Measurements from ENCODE around the gene ARVCF. TPM values are rescaled to one million over a fixed set of nuclear protein-coding genes. Genes with fewer than 3 reads are reported as not detected.

Gene ARVCF
- total and polyA plus RNA-seq, 2 donors (not counting 3 experiments of a cell fraction or from before 2014, with no cell fraction given): 81.3 to 105 TPM

GRCh38 chr22:19967850-19968449 lies 48.7 kb downstream of the ARVCF start:
- H3K36me3 ChIP-seq (ENCODE audit: control insufficient read depth in 2 of 2, extremely low read depth in 1 of 2, insufficient read depth in 2 of 2, low read length in 2 of 2): peaks cover 9 to 58% of the 10 kb centered on the region in 2 experiments
- no peak for DNase-seq (ENCODE audit: low read depth, low spot score)
- no peaks in the 10 kb centered on the region for H3K9me1 ChIP-seq (replicated peaks; ENCODE audit: control insufficient read depth, extremely low read depth, insufficient read depth, low read length)
- H3K27me3 ChIP-seq (ENCODE audit: control insufficient read depth in 2 of 2, insufficient read depth in 2 of 2, low read length in 2 of 2): no peaks in the 10 kb centered on the region
- no peak for FAIRE-seq
- dilution Hi-C loops (cut with MboI; ENCODE audit: extremely low pct_ligation_motif_present, low sequenced_read_pairs): no loop called here
- H3K9me3 ChIP-seq (replicated peaks; ENCODE audit: control insufficient read depth, insufficient read depth, low read length): no peaks in the 10 kb centered on the region
- H2AFZ ChIP-seq (ENCODE audit: low read depth, low read length): no peak overlapping the region
- BruUV-seq (replicated peaks): no TSS peak
- intact Hi-C loops (cut with micrococcal nuclease): no loop called here
- no peak overlapping the region for H3K27ac ChIP-seq (ENCODE audit: insufficient read depth, low read depth, low read length)
- ChIA-PET CTCF (interaction anchor here (12.2 kb wide), 1 partner anchor 45 kb away, joined by 304 read pairs; no protein-coding TSS in a partner anchor), POLR2A (no interaction called here)
- no peak overlapping the region for H3K4me3 ChIP-seq (replicated peaks in 1 of 3; ENCODE audit: insufficient read depth in 1 of 3, low read depth in 1 of 3, low read length in 3 of 3)
- H3K4me1 ChIP-seq (ENCODE audit: control insufficient read depth, extremely low read depth, insufficient read depth, low read length): peaks cover 21% of the 10 kb centered on the region
- H3K9ac ChIP-seq (replicated peaks; ENCODE audit: extremely low read depth, insufficient read depth, low read length): no peak overlapping the region
- H3K4me2 ChIP-seq (ENCODE audit: insufficient read depth, low read length): no peak overlapping the region
- H4K20me1 ChIP-seq (replicated peaks; ENCODE audit: control insufficient read depth, extremely low read depth, insufficient read depth, low read length): no peaks in the 10 kb centered on the region
- H3K79me2 ChIP-seq (ENCODE audit: control insufficient read depth, insufficient read depth, low read length): no peaks in the 10 kb centered on the region
- TF ChIP-seq MYC (IDR thresholded peaks at IDR 0.05; ENCODE audit: low read depth, low read length) (no peak), POLR2AphosphoS5 (IDR thresholded peaks at IDR 0.05; ENCODE audit: insufficient read depth, low read depth, low read length) (no peak), CTCF (IDR thresholded peaks at IDR 0.05; ENCODE audit: extremely low read depth in 1 of 2, insufficient read depth in 1 of 2, low read depth in 1 of 2, low read length in 2 of 2) (no peak), GATA2 (IDR thresholded peaks at IDR 0.05; ENCODE audit: insufficient read depth, insufficient read length, low read depth, low read length) (no peak), POLR2A (IDR thresholded peaks at IDR 0.05; ENCODE audit: low read depth, low read length) (no peak), FOS (IDR thresholded peaks at IDR 0.05; ENCODE audit: borderline replicate concordance, insufficient read depth, low read length) (no peak), JUN (IDR thresholded peaks at IDR 0.05; ENCODE audit: borderline replicate concordance, insufficient read depth, insufficient read length, low read depth) (no peak), EZH2 (IDR thresholded peaks at IDR 0.05; ENCODE audit: borderline replicate concordance, low read depth, low read length, severe bottlenecking) (no peak), MAX (IDR thresholded peaks at IDR 0.05; ENCODE audit: insufficient read depth, insufficient read length) (no peak)

Measured in endothelial cell of umbilical vein (primary cell).